Measurements from ENCODE around the gene LIME1.

DNA sequence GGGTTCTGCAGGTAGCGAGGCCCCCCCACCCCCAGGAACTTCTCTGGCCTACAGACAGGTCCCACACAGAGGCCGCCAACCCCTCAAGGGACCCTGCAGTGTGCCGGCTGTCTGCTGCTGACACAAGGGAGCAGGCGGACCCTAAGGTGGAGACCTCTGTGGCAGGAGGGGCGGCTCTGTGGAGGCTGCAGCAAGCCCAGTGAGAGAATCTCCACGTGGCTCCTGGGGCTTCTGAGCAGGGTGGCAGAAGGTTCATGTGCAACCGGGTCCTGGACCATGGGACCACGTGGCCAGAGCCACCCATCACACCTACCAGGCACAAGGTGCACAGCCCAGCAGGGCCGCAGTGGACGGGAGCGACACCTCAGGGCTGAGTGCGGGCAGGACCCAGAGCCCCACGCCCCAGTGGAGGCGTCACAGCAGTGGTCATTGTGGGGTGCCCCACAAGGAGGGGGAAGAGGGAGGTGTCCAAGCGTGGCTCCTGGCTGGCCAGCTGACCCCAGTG lies 32.9 kb upstream of the LIME1 start:
- TF ChIP-seq EZH2phosphoT487 (IDR thresholded peaks at IDR 0.05; ENCODE audit: borderline replicate concordance, low read length) = no peak
- TF ChIP-seq, protein P1, sequence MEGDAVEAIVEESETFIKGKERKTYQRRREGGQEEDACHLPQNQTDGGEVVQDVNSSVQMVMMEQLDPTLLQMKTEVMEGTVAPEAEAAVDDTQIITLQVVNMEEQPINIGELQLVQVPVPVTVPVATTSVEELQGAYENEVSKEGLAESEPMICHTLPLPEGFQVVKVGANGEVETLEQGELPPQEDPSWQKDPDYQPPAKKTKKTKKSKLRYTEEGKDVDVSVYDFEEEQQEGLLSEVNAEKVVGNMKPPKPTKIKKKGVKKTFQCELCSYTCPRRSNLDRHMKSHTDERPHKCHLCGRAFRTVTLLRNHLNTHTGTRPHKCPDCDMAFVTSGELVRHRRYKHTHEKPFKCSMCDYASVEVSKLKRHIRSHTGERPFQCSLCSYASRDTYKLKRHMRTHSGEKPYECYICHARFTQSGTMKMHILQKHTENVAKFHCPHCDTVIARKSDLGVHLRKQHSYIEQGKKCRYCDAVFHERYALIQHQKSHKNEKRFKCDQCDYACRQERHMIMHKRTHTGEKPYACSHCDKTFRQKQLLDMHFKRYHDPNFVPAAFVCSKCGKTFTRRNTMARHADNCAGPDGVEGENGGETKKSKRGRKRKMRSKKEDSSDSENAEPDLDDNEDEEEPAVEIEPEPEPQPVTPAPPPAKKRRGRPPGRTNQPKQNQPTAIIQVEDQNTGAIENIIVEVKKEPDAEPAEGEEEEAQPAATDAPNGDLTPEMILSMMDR (IDR thresholded peaks at IDR 0.05; ENCODE audit: low read depth, low read length, poor library complexity, severe bottlenecking) = no peak
